DMS114 treated with DMSO at 0.1 percent for 48 hours (cell line): ENCODE measurements around the gene VSTM2L.
"Not testable (repeated sequence)": the region's sequence is repeated elsewhere in the genome, so short reads cannot be mapped to it uniquely, and the experiment has no call there.

Experiments
- DNase-seq: peaks from one replicate; lab custom pipeline; 2025; ENCODE audit not compliant: unreplicated experiment; lab: John Stamatoyannopoulos, UW

The VSTM2L gene

DNA sequence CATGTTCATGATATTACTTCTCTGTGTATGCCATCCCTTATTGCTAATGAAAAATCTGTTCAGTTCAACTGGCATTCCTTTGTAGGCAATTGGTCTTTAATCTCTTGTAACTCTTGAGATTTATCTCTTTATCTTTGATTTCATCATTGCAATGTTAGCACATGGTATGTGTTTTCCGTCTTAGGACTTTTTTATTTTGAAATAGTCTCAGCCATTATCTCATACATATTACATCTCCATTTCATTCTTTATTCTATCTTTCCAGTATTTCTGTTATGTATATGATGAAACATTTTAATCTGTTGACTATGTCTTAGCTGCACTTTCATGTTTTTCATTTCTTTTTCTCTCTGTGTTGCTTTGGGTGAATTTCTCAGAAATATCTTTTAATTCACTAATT lies 58.1 kb downstream of the VSTM2L start:
- DNase-seq: no peak

GRCh38 chr20:37963483-37963882 lies 60.6 kb downstream of the VSTM2L start:
- DNase-seq: not testable (repeated sequence)

DNA sequence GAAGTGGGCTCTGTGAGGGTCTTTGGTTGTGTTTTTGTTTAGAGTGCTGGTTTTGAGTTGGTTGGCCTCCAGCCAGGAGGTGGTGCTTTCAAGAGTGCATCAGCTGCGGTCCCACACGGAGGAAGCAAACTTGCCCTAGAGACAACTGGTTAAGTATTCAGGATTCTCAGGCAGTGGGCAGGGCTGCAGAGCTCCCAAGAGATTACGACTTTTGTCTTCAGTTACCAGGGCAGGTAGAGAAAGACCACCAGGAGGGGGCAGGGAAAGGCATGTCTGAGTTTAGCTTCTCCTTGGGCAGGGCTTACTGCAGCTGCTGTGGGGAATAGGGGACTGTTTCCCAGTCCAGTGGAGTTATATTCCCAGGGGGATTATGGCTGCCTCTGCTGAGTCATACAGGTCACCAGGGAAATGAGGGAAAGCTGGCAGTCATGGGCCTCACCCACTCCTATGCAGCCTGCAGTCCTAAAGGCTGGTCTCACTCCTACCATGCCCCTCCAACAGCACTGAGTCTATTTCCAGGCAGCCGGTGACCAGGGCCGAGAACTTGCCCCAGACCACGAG lies 66.0 kb downstream of the VSTM2L start:
- DNase-seq: no peak

DNA sequence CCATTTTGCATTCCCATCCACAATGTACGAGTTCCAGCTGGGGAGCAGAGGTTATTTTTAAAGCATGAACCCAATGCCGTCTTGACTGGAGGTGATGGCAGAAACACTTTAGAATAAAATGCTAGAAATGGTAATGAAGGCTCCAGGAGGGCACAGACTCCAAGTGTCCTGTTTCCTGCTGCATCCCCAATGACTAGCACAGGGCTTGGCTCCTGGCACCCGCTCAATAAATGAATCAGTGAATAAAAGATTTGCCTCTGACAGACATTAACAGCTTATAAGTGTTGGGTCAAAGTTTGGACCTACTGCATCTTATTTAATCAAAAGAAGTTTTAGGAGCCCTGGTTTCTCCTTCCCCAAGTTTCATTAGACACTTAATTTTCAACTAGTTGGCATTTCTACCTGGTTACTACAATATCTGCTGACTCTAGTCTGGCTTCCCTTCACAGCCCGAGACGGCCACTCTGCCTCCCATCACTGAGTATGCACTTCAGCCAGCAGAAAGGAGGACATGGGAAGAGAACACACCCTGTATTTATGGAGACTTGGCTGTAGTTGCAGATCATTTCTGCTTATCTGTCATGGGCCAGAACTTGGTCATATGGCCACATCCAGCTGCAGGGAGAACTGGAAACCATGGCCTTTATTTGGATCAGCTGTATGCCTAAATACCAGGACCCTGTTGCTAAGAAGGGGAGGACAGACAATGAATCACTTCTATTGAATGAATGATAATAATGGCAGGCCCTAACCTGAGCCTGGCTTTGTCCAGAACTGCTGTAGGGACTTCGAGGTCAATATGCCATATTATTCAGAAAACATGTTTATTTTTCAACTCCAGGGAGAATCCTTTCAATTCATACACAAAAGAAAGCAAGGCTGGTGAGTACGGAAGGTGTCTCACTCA lies 67.3 kb downstream of the VSTM2L start:
- DNase-seq: no peak

GRCh38 chr20:37970856-37971245 lies 67.9 kb downstream of the VSTM2L start:
- DNase-seq: no peak

- no peak for DNase-seq
Measured at GRCh38 chr20:37971561-37972127, 68.7 kb downstream of the VSTM2L start.

- DNase-seq: no peak
Measured at GRCh38 chr20:37972256-37973058, 69.5 kb downstream of the VSTM2L start.

GRCh38 chr20:37973059-37973910 lies 70.4 kb downstream of the VSTM2L start:
- no peak for DNase-seq

- no peak for DNase-seq
Measured at GRCh38 chr20:37976887-37977286, 74.0 kb downstream of the VSTM2L start.

GRCh38 chr20:37977338-37977737 lies 74.4 kb downstream of the VSTM2L start:
- no peak for DNase-seq

DNA sequence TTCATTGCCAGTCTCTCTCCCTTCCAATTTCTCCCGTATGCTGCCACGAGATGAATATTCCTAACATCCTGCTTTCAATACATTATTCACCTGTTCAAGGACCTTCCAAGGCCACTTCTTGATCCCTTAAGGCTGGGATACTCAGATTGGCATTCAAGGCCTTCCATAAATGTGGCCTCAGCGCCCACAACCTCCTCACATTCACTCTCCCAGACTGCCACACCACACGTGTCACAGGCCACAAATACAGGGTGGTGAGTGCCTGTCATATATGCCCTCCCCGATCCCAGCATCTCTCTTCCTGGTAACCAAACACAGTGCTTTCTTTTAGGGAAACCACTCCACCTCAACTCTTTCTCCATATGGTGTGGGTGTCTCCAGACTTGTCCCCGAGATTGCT lies 74.9 kb downstream of the VSTM2L start:
- DNase-seq: no peak

GRCh38 chr20:37979021-37979985 lies 76.4 kb downstream of the VSTM2L start:
- no peak for DNase-seq

GRCh38 chr20:37980383-37980782 lies 77.5 kb downstream of the VSTM2L start:
- DNase-seq: no peak

DNA sequence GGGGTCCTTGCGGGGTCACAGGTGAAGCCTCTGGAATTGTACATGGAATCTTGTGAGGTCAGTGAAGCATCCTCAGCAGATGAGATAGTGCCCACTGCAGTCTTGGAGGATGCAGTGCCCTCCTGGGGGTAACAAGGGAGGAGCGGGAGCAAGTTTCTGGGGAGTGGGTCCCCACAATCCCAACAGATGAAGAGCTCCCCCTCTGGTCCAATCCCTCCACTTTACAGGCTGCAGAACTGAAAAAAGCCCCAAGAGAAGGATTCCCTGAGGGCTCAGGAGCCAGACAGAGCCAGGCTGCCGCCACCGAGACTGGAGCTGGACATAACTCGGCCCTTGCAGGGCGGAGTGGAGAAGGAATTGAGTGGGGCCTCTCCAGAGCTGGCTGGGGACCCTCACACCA lies 77.9 kb downstream of the VSTM2L start:
- DNase-seq: no peak

GRCh38 chr20:37981568-37981967 lies 78.6 kb downstream of the VSTM2L start:
- no peak for DNase-seq

- no peak for DNase-seq
Measured at GRCh38 chr20:37983286-37983685, 80.4 kb downstream of the VSTM2L start.

- DNase-seq: no peak
Measured at GRCh38 chr20:37984018-37984785, 81.3 kb downstream of the VSTM2L start.

GRCh38 chr20:37986044-37986858 lies 83.3 kb downstream of the VSTM2L start:
- DNase-seq: no peak
